ENCODE data around the gene MKKS.
"Not testable (repeated sequence)": the region's sequence is repeated elsewhere in the genome, so short reads cannot be mapped to it uniquely, and the experiment has no call there.

MKKS gene

DNA sequence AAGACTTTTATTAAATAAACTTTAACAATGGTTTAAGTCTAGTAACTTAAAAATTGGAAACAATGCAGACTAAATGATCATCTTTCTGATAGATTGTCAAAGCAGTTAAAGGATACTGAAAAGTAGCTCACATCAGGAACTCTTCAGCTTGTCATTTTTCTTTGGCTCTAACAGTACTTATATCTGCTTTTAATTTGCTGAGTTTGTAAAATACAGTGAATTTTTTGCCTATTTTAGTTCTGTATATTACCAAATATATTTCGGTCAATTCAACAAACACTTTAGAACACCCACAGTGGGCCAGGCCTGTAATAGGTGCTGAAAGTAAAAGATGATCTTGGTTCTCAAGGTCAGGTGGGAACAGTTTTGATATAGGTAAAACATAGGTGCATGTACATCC, 22.3 kb downstream of the MKKS start:
- DNase-seq = no peak

GRCh38 chr20:10408108-10408813, 25.8 kb downstream of the MKKS start:
- no peak for DNase-seq

DNA sequence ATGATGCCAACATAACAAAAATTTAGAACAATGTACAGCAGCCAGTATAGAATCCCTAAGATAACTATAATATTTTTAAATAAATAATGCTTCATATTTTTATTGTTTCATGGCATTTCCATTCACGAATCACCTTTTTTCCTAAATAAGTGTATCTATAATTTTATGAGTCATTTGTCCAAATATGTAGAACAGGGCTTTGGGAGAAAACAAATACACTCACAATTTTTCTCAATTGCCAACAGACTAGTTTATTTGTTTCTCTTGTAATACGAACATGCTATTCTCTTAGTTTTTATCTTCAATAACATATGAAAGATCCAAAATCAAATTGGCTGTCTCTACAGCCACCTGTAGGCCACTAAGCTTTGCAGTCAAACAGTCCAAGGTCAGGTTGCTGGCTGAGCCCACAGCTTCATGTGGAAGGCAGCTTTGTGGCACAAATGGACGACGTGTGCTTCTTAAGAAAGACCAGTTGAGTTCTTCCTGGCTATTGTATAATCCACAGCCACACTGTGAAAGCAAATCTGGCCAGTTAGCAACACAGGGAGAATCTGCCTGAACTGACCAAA, 29.0 kb downstream of the MKKS start:
- no peak for DNase-seq

- DNase-seq = no peak
These were observed 29.9 kb downstream of the MKKS start for GRCh38 chr20:10404023-10404628.

- no peak for DNase-seq
These were observed 30.9 kb downstream of the MKKS start for GRCh38 chr20:10402938-10403608.

DNA sequence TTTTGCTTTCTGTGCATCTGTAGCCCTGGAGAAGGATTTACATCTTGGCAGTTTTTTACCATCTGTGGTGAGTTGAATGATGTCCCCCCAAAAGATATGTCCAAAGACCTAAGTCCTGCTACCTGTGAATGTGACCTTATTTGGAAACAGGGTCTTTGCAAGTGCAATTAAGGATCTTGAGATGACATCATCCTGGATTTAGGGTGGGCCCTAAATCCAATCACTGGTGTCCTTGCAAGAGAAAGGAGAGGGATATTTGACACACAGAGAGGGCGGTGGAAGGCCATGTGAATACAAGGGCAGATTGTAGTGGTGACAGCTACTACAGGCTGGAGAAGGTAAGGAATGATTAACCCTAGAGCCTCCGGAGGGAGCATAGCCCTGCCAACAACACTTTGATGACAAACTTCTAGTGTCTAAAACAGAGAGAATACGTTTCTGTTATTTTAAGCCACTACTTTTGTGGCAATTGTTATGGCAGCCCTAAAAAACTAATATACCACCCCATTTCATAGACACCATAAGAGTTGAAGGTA, 35.1 kb downstream of the MKKS start:
- DNase-seq = no peak

DNA sequence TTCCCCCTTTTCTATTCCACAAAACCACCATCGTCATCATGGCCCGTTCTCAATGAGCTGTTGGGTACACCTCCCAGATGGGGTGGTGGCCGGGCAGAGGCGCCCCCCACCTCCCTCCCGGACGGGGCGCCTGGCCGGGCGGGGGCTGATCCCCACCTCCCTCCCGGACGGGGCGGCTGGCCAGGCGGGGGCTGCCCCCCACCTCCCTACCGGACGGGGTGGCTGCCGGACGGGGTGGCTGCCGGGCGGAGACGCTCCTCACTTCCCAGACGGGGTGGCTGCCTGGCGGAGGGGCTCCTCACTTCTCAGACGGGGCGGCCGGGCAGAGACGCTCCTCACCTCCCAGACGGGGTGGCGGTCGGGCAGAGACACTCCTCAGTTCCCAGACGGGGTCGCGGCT, 39.3 kb downstream of the MKKS start:
- not testable (repeated sequence) for DNase-seq

DNA sequence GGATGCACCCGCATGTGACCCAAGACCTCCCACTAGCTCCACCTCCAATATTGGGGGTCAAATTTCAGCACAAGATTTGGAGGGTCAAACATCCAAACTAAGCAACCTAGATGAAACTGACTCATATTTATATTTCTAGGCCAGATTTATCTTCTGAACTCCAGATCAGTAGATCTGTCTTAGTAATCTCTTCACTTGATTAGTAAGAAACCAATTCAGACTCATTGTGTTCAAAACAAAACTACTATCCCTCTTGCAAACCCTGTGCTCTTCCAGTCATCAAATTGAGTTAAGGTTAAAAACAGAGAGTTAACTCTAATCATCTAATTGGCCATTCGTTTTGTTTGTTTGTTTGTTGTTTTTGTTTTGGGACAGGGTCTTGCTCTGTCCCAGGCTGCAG, 43.3 kb downstream of the MKKS start:
- DNase-seq = no peak

DNA sequence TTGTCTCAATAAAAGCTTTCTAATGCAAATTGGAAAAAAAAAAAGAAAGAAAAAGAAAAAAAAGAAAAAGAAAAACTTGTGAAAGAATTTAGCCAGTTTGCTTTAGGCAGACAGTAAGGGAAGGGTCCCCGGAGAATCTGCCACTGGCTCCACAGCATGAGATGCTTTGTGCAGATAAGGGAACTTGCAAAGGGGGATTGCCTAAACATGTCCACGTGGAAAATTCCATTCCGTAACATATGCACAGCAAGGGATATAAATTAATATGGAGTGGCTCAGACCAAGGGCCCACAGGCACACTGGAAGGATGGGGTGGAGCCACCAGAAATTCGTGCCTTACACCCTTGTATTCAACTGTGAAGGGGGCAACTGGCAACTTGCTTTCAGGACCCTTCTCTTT, 45.4 kb downstream of the MKKS start:
- DNase-seq = no peak

- DNase-seq = no peak
These were observed 46.3 kb downstream of the MKKS start for GRCh38 chr20:10387686-10388085.

DNA sequence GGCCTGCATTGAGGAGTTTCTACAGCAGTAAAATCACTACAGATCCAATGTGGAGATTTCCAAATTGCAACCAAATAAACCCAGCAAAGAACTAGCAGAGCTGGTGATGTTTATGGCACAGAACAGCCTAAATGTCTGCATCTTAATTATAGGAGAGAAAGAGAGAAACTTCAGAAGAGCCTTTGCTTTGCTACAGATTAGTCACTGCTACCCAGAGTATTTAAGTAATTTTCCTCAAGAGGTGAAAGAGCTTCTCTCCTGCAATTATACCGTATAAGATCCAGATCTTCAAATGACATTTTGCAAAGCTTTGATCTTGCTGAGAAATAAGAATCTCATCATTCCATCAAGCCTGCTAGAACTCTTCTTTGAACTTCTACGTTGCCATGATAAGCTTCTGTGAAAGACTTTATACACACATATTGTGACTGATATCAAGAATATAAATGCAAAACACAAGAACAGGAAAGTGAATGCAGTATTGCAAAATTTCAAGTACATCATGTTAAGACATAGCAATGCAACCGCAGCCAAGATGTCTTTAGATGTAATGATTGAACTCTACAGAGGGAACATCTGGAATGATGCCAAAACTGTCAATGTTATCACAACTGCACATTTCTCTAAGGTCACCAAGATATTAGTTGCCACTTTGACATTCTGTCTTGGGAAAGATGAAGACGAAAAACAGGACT, 48.0 kb downstream of the MKKS start:
- DNase-seq = no peak

GRCh38 chr20:10381477-10381876, 52.5 kb downstream of the MKKS start:
- no peak for DNase-seq

- no peak for DNase-seq
These were observed 54.3 kb downstream of the MKKS start for GRCh38 chr20:10379761-10380160.

DNA sequence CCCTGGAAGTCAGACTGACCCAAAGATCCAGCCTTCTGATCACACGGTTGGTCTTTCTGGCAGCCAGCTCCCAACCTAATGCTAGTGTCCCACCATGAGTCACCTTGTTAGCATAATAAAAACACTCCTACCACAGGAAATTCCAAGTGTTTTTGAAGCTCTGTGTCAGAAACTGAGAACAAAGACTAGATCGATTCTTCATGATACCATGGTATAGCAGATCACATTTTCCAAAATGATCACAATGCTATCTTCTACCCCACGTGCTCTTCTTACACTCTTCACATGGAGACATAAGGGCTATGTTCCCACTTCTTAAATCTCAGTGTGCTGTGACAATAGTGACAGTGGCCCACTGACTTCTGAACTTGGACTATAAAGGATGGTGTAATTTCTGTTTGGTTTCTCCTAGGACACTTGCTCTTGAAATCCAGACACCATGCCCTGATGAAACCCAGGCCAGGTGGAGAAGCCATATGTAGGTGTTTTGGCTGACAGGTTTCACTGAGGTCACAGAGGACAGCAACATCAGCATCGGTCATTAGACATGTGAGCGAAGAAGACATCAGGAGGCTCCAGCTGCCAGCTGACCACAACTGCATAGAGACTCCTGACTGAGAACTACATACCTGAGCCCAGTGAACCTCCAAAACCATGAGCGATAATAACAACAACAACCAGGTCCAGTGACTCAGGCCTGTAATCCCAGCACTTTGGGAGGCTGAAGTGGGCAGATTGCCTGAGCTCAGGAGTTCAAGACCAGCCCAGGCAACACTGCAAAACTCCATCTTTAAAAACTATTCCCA, 57.5 kb downstream of the MKKS start:
- DNase-seq = no peak

- DNase-seq = no peak
These were observed 58.8 kb downstream of the MKKS start for GRCh38 chr20:10375191-10375590.

DNA sequence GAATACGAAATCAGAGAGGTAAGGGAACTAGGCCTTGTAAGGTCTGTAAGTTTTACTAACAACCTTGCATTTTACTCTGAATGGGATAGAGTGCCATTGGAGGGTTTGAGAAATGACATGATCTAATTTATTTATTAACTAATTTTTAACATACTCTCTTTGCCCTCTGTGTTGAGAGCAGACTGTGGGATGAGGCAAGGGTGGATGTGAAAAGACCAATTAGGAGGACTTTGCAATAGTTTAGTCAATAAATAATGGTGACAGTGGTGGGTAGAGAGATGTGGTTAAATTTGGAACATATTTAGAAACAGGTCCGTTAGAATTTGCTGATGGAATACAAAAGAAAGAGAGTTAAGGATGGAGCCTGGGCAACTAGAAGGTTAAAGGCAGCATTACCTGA, 60.0 kb downstream of the MKKS start:
- no peak for DNase-seq

GRCh38 chr20:10371467-10371866, 62.6 kb downstream of the MKKS start:
- DNase-seq = no peak

- no peak for DNase-seq
These were observed 63.7 kb downstream of the MKKS start for GRCh38 chr20:10370091-10370887.

- DNase-seq = no peak
These were observed 64.3 kb downstream of the MKKS start for GRCh38 chr20:10369723-10370090.

GRCh38 chr20:10368702-10369041, 65.3 kb downstream of the MKKS start:
- no peak for DNase-seq

- DNase-seq = no peak
These were observed 65.9 kb downstream of the MKKS start for GRCh38 chr20:10367943-10368701.

Measured in activated effector memory CD4-positive, alpha-beta T cell treated with anti-CD3 and anti-CD28 coated beads, Interleukin-2, amount 50 U/mL, for 16 hours (primary cell).